IMR-90 (cell line): Measurements from ENCODE around the gene ELMO1. TPM values are rescaled to one million over a fixed set of nuclear protein-coding genes. Genes with fewer than 3 reads are reported as not detected.

Experiments
- ATAC-seq: fragments of 200-7000 bp; cut with Tn5 transposase; 2 replicates; pipeline ENCODE4 v1.9.1; 2020; ENCODE audit warnings: low read depth, mild to moderate bottlenecking, moderate library complexity
- BruUV-seq: library from RNA; stranded (reverse); fragments of 400-500 nt; replicated peaks from 2 replicates; lab custom pipeline; 2021; lab: Mats Ljungman, UMichigan
- CTCF ChIA-PET: fragments of 300-600 bp; formaldehyde crosslinking; extraction: SDS; loops from one replicate; lab custom pipeline; 2021; ENCODE audit warnings: antibody characterized with exemption; lab: Yijun Ruan, JAX
- POLR2A ChIA-PET: fragments of 300-600 bp; sonication (Branson Sonifier 250); formaldehyde crosslinking; loops from one replicate; lab custom pipeline; 2022; ENCODE audit warnings: antibody characterized with exemption; ENCODE audit not compliant: unreplicated experiment; lab: Charles Lee
- DNase-seq: peaks from one replicate; pipeline ENCODE4 v3.0.0; 2013
- H2AFZ ChIP-seq: replicated peaks from 2 replicates; pipeline ENCODE3; 2013; ENCODE audit warnings: low read length, mild to moderate bottlenecking; ENCODE audit not compliant: poor library complexity
- H2AK5ac ChIP-seq: 2 replicates; pipeline ENCODE4 v1.6.1; 2013; ENCODE audit warnings: low read depth, low read length, inconsistent platforms
- H2AK9ac ChIP-seq: replicated peaks from 2 replicates; pipeline ENCODE3; 2013; ENCODE audit warnings: mild to moderate bottlenecking, low read depth, low read length, moderate library complexity; ENCODE audit not compliant: poor library complexity
- H2BK120ac ChIP-seq: 2 replicates; pipeline ENCODE4 v1.6.1; 2013; ENCODE audit warnings: low read depth, low read length, inconsistent platforms
- H2BK15ac ChIP-seq: 3 replicates; pipeline ENCODE4 v1.6.1; 2013; ENCODE audit warnings: low read depth, low read length, inconsistent platforms
- H2BK20ac ChIP-seq: 2 replicates; pipeline ENCODE4 v1.6.1; 2013; ENCODE audit warnings: low read depth, mild to moderate bottlenecking, inconsistent platforms, low read length, moderate library complexity
- H2BK5ac ChIP-seq: 2 replicates; pipeline ENCODE4 v1.6.1; 2013; ENCODE audit warnings: mild to moderate bottlenecking, low read depth, low read length, inconsistent platforms; ENCODE audit not compliant: poor library complexity, severe bottlenecking
- H3K14ac ChIP-seq: replicated peaks from 2 replicates; pipeline ENCODE4 v1.6.1; 2013; ENCODE audit warnings: low read depth, low read length, inconsistent platforms
- H3K18ac ChIP-seq: 2 replicates; pipeline ENCODE4 v1.6.1; 2013; ENCODE audit warnings: low read depth, low read length, control low read depth
- H3K23ac ChIP-seq: 2 replicates; pipeline ENCODE4 v1.6.1; 2013; ENCODE audit warnings: low read depth, low read length, inconsistent platforms
- H3K27ac ChIP-seq: 2 replicates; pipeline ENCODE4 v1.5.1; 2013; ENCODE audit warnings: mild to moderate bottlenecking, control low read depth, low read length; ENCODE audit not compliant: insufficient read depth
- H3K27me3 ChIP-seq: 2 replicates; pipeline ENCODE4 v1.6.1; 2013; ENCODE audit warnings: low read length; ENCODE audit not compliant: control insufficient read depth, insufficient read depth
- H3K36me3 ChIP-seq: 2 replicates; pipeline ENCODE4 v1.6.1; 2013; ENCODE audit warnings: low read length, mixed read lengths; ENCODE audit not compliant: control insufficient read depth, insufficient read depth
- H3K4ac ChIP-seq: 2 replicates; pipeline ENCODE4 v1.6.1; 2013; ENCODE audit warnings: low read depth, low read length, inconsistent platforms
- H3K4me1 ChIP-seq: 2 replicates; pipeline ENCODE4 v1.6.1; 2013; ENCODE audit warnings: low read length, mixed read lengths; ENCODE audit not compliant: control insufficient read depth, insufficient read depth
- H3K4me2 ChIP-seq: 2 replicates; pipeline ENCODE4 v1.6.1; 2013; ENCODE audit warnings: low read depth, mild to moderate bottlenecking, control low read depth, low read length, moderate library complexity
- H3K4me3 ChIP-seq: 2 replicates; pipeline ENCODE4 v1.5.1; 2013; ENCODE audit warnings: low read depth, mild to moderate bottlenecking, control low read depth, low read length, moderate library complexity; ENCODE audit not compliant: insufficient read depth
- H3K56ac ChIP-seq: 2 replicates; pipeline ENCODE4 v1.6.1; 2013; ENCODE audit warnings: low read length, inconsistent platforms; ENCODE audit not compliant: insufficient read depth; ENCODE audit errors: extremely low read depth
- H3K79me1 ChIP-seq, 2 experiments: 2 replicates each; pipeline ENCODE4 v1.6.1; 2013; ENCODE audit warnings: low read length in 2 of 2, inconsistent platforms in 1 of 2, low read depth in 1 of 2
- H3K9ac ChIP-seq: 2 replicates; pipeline ENCODE4 v1.6.1; 2013; ENCODE audit warnings: low read depth, low read length, control low read depth
- H3K9me1 ChIP-seq: 2 replicates; pipeline ENCODE4 v1.6.1; 2013; ENCODE audit warnings: low read length, inconsistent platforms; ENCODE audit not compliant: insufficient read depth
- H3K9me3 ChIP-seq: 2 replicates; pipeline ENCODE4 v1.6.1; 2013; ENCODE audit warnings: low read length; ENCODE audit not compliant: control insufficient read depth, insufficient read depth
- H4K20me1 ChIP-seq: 2 replicates; pipeline ENCODE4 v1.6.1; 2013; ENCODE audit warnings: low read length, inconsistent platforms; ENCODE audit not compliant: insufficient read depth
- H4K5ac ChIP-seq: 2 replicates; pipeline ENCODE4 v1.6.1; 2013; ENCODE audit warnings: mild to moderate bottlenecking, low read depth, low read length, control low read depth
- H4K8ac ChIP-seq, 2 experiments: 2 replicates each; pipeline ENCODE4 v1.6.1; 2013; ENCODE audit warnings: low read depth in 2 of 2, low read length in 2 of 2, control low read depth in 1 of 2, inconsistent platforms in 1 of 2
- H4K91ac ChIP-seq: 2 replicates; pipeline ENCODE4 v1.6.1; 2013; ENCODE audit warnings: low read depth, low read length, inconsistent platforms; ENCODE audit not compliant: insufficient read depth
- BHLHE40 ChIP-seq: fragments of 150-350 bp; IDR thresholded peaks from 2 replicates; pipeline ENCODE4 v1.6.1; 2016; ENCODE audit warnings: mild to moderate bottlenecking, low read depth, low read length
- CEBPB ChIP-seq: IDR thresholded peaks from 2 replicates; pipeline ENCODE4 v1.6.1; 2012; ENCODE audit warnings: low read depth, low read length, improper control_type of control experiment
- CHD1 ChIP-seq: IDR thresholded peaks from 2 replicates; pipeline ENCODE4 v1.6.1; 2012; ENCODE audit warnings: low read depth, low read length, improper control_type of control experiment
- ELK1 ChIP-seq: fragments of 150-350 bp; IDR thresholded peaks from 2 replicates; pipeline ENCODE4 v1.6.1; 2016; ENCODE audit warnings: low read depth, mild to moderate bottlenecking, low read length, moderate library complexity, borderline replicate concordance
- FOS ChIP-seq: fragments of 150-350 bp; IDR thresholded peaks from 2 replicates; pipeline ENCODE4 v1.6.1; 2016; ENCODE audit warnings: low read depth, low read length
- MAFK ChIP-seq: IDR thresholded peaks from 2 replicates; pipeline ENCODE4 v1.6.1; 2012; ENCODE audit warnings: low read depth, low read length, improper control_type of control experiment
- MAZ ChIP-seq: IDR thresholded peaks from 2 replicates; pipeline ENCODE4 v1.6.1; 2012; ENCODE audit warnings: low read depth, mild to moderate bottlenecking, low read length, improper control_type of control experiment, moderate library complexity, borderline replicate concordance
- MXI1 ChIP-seq: IDR thresholded peaks from 2 replicates; pipeline ENCODE4 v1.6.1; 2012; ENCODE audit warnings: low read depth, mild to moderate bottlenecking, low read length, moderate library complexity, borderline replicate concordance
- NFE2L2 ChIP-seq: fragments of 150-350 bp; IDR thresholded peaks from 2 replicates; pipeline ENCODE4 v1.6.1; 2016; ENCODE audit warnings: low read depth, mild to moderate bottlenecking, low read length
- POLR2A ChIP-seq: IDR thresholded peaks from 2 replicates; pipeline ENCODE4 v1.6.1; 2012; ENCODE audit warnings: mild to moderate bottlenecking, low read depth, low read length
- RAD21 ChIP-seq: IDR thresholded peaks from 2 replicates; pipeline ENCODE4 v1.6.1; 2012; ENCODE audit warnings: low read length, improper control_type of control experiment
- RCOR1 ChIP-seq: IDR thresholded peaks from 2 replicates; pipeline ENCODE4 v1.6.1; 2012; ENCODE audit warnings: mild to moderate bottlenecking, low read length, improper control_type of control experiment; ENCODE audit not compliant: insufficient replicate concordance
- RFX5 ChIP-seq: IDR thresholded peaks from 2 replicates; pipeline ENCODE4 v1.8.0; 2012; ENCODE audit warnings: low read depth, mild to moderate bottlenecking, low read length, moderate library complexity
- SMC3 ChIP-seq: fragments of 150-350 bp; IDR thresholded peaks from 2 replicates; pipeline ENCODE4 v1.6.1; 2016; ENCODE audit warnings: low read depth, mild to moderate bottlenecking, antibody characterized with exemption, low read length, moderate library complexity
- USF2 ChIP-seq: fragments of 150-350 bp; IDR thresholded peaks from 2 replicates; pipeline ENCODE4 v1.6.1; 2017; ENCODE audit warnings: mild to moderate bottlenecking, antibody characterized with exemption, low read length, low read depth
- WGBS, 2 experiments: methylation state at CpG; one replicate each; pipeline versions ENCODE4 v1.1.5 to v1.1.7; 2013; ENCODE audit warnings: missing lambda C conversion rate in 2 of 2; ENCODE audit not compliant: insufficient read length in 1 of 2; ENCODE audit errors: extremely low coverage in 2 of 2; 5-methylcytosine and 5-hydroxymethylcytosine counted together
- dilution Hi-C: fragments of 300-500 bp; cut with HindIII; formaldehyde crosslinking; loops from one replicate; pipeline ENCODE4 v1.14.3; 2018; ENCODE audit warnings: low sequenced_read_pairs; ENCODE audit not compliant: unreplicated experiment
- in situ Hi-C: fragments of 300-500 bp; cut with MboI; formaldehyde crosslinking; loops from 3 replicates; pipeline ENCODE4 v1.14.3; 2019; ENCODE audit warnings: low sequenced_read_pairs, inconsistent platforms, mixed read lengths
- intact Hi-C: fragments of 100-400 bp; cut with micrococcal nuclease; formaldehyde crosslinking; loops from 2 replicates; pipeline ENCODE4 v1.10.0; 2022
- polyA plus RNA-seq, 3 experiments: library from polyadenylated mRNA; depleted of rRNA; stranded (reverse); fragments of >200 nt; gene quantifications; 2 replicates each; pipeline ENCODE4 v1.2.3, GENCODE V29; 2012; ENCODE audit warnings: low replicate concordance in 1 of 3
- total RNA-seq: library from RNA; depleted of rRNA; stranded (reverse); fragments of >200 nt; gene quantifications from 2 replicates; pipeline ENCODE4 v1.2.3, GENCODE V29; 2012

Gene ELMO1
- total and polyA plus RNA-seq, 2 of the 4 experiments (the other 2 are of a cell fraction) = 0.03 TPM; not detected in 1

DNA sequence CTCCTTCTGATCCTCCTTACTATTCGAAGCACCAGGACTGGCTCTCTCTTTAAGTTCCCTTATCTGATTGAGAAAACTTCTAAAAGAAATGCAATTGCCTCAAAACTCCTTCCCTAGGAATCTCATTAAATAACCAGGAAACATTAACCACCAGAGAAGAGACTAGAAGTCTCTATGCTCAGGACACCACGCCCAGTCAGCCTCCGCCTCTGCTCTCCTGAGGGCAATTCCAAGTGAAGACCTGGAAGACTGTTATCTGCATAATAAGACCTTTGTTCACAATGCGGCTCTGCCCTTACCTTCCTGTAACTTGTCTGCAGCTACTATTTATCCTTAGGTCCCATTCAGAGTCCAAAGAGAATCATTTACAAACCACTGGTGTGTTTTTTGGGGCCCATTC lies 78.8 kb downstream of the ELMO1 start:
- dilution Hi-C loops (no loop called here), intact Hi-C loops (no loop called here), in situ Hi-C loops (no loop called here)
- H2BK5ac ChIP-seq = no peak overlapping the region
- no peak overlapping the region for H4K91ac ChIP-seq
- no TSS peak for BruUV-seq
- no peaks in the 10 kb centered on the region for H3K27me3 ChIP-seq
- POLR2A ChIA-PET = no interaction called here
- no peaks in the 10 kb centered on the region for H3K4me1 ChIP-seq
- H2BK120ac ChIP-seq = no peak overlapping the region
- no peak overlapping the region for H3K23ac ChIP-seq
- no peak overlapping the region for H2BK20ac ChIP-seq
- H3K9ac ChIP-seq = no peak overlapping the region
- no peak overlapping the region for H2BK15ac ChIP-seq
- TF ChIP-seq MAZ (no peak), RCOR1 (no peak), POLR2A (no peak), NFE2L2 (no peak), MAFK (no peak), RAD21 (no peak), ELK1 (no peak), FOS (no peak), MXI1 (no peak), SMC3 (no peak), USF2 (no peak), CEBPB (no peak), BHLHE40 (no peak), CHD1 (no peak), RFX5 (no peak)
- H3K4me3 ChIP-seq = no peak overlapping the region
- H4K8ac ChIP-seq = no peak overlapping the region
- H4K20me1 ChIP-seq = no peaks in the 10 kb centered on the region
- H3K36me3 ChIP-seq = no peaks in the 10 kb centered on the region
- no peak overlapping the region for H3K4ac ChIP-seq
- H2AFZ ChIP-seq = no peak overlapping the region
- H4K5ac ChIP-seq = no peak overlapping the region
- DNase-seq (no peak), ATAC-seq (no peak)
- H3K56ac ChIP-seq = no peak overlapping the region
- H2AK5ac ChIP-seq = no peak overlapping the region
- WGBS, 2 experiments = 57% methylated on average over 2 of the region's 4 CpGs; no CpG with 5 or more reads in 1 of the 2 experiments
- no peak overlapping the region for H3K4me2 ChIP-seq
- peaks cover 17% of the 10 kb centered on the region for H3K9me3 ChIP-seq
- H3K9me1 ChIP-seq = no peaks in the 10 kb centered on the region
- CTCF ChIA-PET = no interaction called here
- no peak overlapping the region for H3K18ac ChIP-seq
- no peaks in the 10 kb centered on the region for H3K79me1 ChIP-seq
- no peak overlapping the region for H3K14ac ChIP-seq
- H3K27ac ChIP-seq = no peak overlapping the region
- H2AK9ac ChIP-seq = no peak overlapping the region
